ENCODE results near the gene STXBP5. TPM values are rescaled to one million over a fixed set of nuclear protein-coding genes. Genes with fewer than 3 reads are reported as not detected.
A peak's percentile ranks its signal among the peaks of the same experiment; 100 is the strongest.

The STXBP5 gene
- total RNA-seq, 1 experiment from 2014 or later, result 30.5 TPM

GRCh38 chr6:147282566-147282959 lies 78.3 kb downstream of the STXBP5 start:
- H3K27me3 ChIP-seq (ENCODE audit: low read length), result no peaks in the 10 kb centered on the region
- no peak overlapping the region for H3K4me2 ChIP-seq (ENCODE audit: low read depth, low read length, poor library complexity, severe bottlenecking)
- H3K36me3 ChIP-seq (ENCODE audit: insufficient read depth, low read length), result peaks cover 25% of the 10 kb centered on the region
- peaks cover 18% of the 10 kb centered on the region for H3K4me1 ChIP-seq (ENCODE audit: low read length)
- H3K79me2 ChIP-seq (ENCODE audit: low read length), result peaks cover 43% of the 10 kb centered on the region
- H2AFZ ChIP-seq (ENCODE audit: low read length), result no peak overlapping the region
- no peak overlapping the region for H3K27ac ChIP-seq (ENCODE audit: low read length)
- no peak for DNase-seq
- H3K9me2 ChIP-seq (replicated peaks; ENCODE audit: insufficient read depth, low read length), result no peaks in the 10 kb centered on the region
- no peak overlapping the region for H3K4me3 ChIP-seq (ENCODE audit: low read length)
- no peaks in the 10 kb centered on the region for H3K9me3 ChIP-seq (ENCODE audit: low read length)
- no peaks in the 10 kb centered on the region for H4K20me1 ChIP-seq (ENCODE audit: insufficient read depth, low read depth, low read length)
- no peak overlapping the region for H3K9ac ChIP-seq (ENCODE audit: low read length)

GRCh38 chr6:147283460-147283859 lies 79.2 kb downstream of the STXBP5 start:
- DNase-seq, result no peak

GRCh38 chr6:147285087-147285855 lies 81.1 kb downstream of the STXBP5 start:
- Histone ChIP-seq H3K9me2 (replicated peaks; ENCODE audit: insufficient read depth, low read length) (no peaks in the 10 kb centered on the region), H4K20me1 (ENCODE audit: insufficient read depth, low read depth, low read length) (no peaks in the 10 kb centered on the region), H3K4me3 (ENCODE audit: low read length) (no peak overlapping the region), H3K27ac (ENCODE audit: low read length) (peak overlapping the region; percentile 43; the same call in 1 of the 2 replicates), H3K4me1 (ENCODE audit: low read length) (peaks cover 18% of the 10 kb centered on the region), H3K9ac (ENCODE audit: low read length) (no peak overlapping the region), H3K36me3 (ENCODE audit: insufficient read depth, low read length) (no peaks in the 10 kb centered on the region; the same call in 1 of the 2 replicates), H2AFZ (ENCODE audit: low read length) (peak overlapping the region; percentile 32; the same call in 1 of the 2 replicates), H3K9me3 (ENCODE audit: low read length) (no peaks in the 10 kb centered on the region), H3K27me3 (ENCODE audit: low read length) (no peaks in the 10 kb centered on the region), H3K79me2 (ENCODE audit: low read length) (peaks cover 34% of the 10 kb centered on the region), H3K4me2 (ENCODE audit: low read depth, low read length, poor library complexity, severe bottlenecking) (peak overlapping the region; percentile 22)
- DNase-seq, result peak; percentile 76

More at GRCh38 chr6:147283460-147283859, 79.2 kb downstream of the STXBP5 start:
- H3K27me3 ChIP-seq (ENCODE audit: low read length), result no peaks in the 10 kb centered on the region
- peaks cover 38% of the 10 kb centered on the region for H3K79me2 ChIP-seq (ENCODE audit: low read length)
- H3K4me2 ChIP-seq (ENCODE audit: low read depth, low read length, poor library complexity, severe bottlenecking), result no peak overlapping the region
- no peak overlapping the region for H2AFZ ChIP-seq (ENCODE audit: low read length)
- H3K36me3 ChIP-seq (ENCODE audit: insufficient read depth, low read length), result peaks cover 16% of the 10 kb centered on the region
- H3K4me3 ChIP-seq (ENCODE audit: low read length), result no peak overlapping the region
- H3K9me2 ChIP-seq (replicated peaks; ENCODE audit: insufficient read depth, low read length), result no peaks in the 10 kb centered on the region
- peaks cover 18% of the 10 kb centered on the region for H3K4me1 ChIP-seq (ENCODE audit: low read length)
- no peaks in the 10 kb centered on the region for H3K9me3 ChIP-seq (ENCODE audit: low read length)
- no peak overlapping the region for H3K27ac ChIP-seq (ENCODE audit: low read length)
- no peaks in the 10 kb centered on the region for H4K20me1 ChIP-seq (ENCODE audit: insufficient read depth, low read depth, low read length)
- no peak overlapping the region for H3K9ac ChIP-seq (ENCODE audit: low read length)

GRCh38 chr6:147287869-147288271 lies 83.7 kb downstream of the STXBP5 start:
- H3K4me1 ChIP-seq (ENCODE audit: low read length), result peaks cover 18% of the 10 kb centered on the region
- no peak overlapping the region for H3K4me2 ChIP-seq (ENCODE audit: low read depth, low read length, poor library complexity, severe bottlenecking)
- no peaks in the 10 kb centered on the region for H4K20me1 ChIP-seq (ENCODE audit: insufficient read depth, low read depth, low read length)
- no peak overlapping the region for H3K4me3 ChIP-seq (ENCODE audit: low read length)
- no peaks in the 10 kb centered on the region for H3K27me3 ChIP-seq (ENCODE audit: low read length)
- H3K9me3 ChIP-seq (ENCODE audit: low read length), result no peaks in the 10 kb centered on the region
- H2AFZ ChIP-seq (ENCODE audit: low read length), result no peak overlapping the region
- H3K79me2 ChIP-seq (ENCODE audit: low read length), result peaks cover 28% of the 10 kb centered on the region
- H3K9ac ChIP-seq (ENCODE audit: low read length), result no peak overlapping the region
- DNase-seq, result no peak
- peaks cover 8% of the 10 kb centered on the region for H3K36me3 ChIP-seq (ENCODE audit: insufficient read depth, low read length)
- no peaks in the 10 kb centered on the region for H3K9me2 ChIP-seq (replicated peaks; ENCODE audit: insufficient read depth, low read length)
- no peak overlapping the region for H3K27ac ChIP-seq (ENCODE audit: low read length)

DNA sequence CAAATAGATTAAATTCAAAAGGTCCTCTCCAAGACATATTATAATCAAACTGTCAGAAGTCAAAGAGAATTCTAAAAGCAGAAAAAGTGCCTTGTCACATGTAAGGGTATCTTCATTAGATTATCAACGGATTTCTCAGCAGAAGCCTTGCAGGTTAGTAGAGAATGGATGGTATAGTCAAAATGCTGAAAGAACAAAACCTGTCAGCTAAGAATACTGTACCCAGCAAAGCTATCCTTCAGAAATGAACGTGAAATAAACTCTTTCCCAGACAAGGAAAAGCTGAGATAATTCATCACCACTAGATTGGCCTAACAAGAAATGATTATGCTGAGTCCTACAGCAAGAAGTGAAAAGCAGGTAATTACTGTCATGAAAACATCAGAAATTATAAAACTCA lies 92.9 kb downstream of the STXBP5 start:
- no peak overlapping the region for H3K4me2 ChIP-seq (ENCODE audit: low read depth, low read length, poor library complexity, severe bottlenecking)
- H4K20me1 ChIP-seq (ENCODE audit: insufficient read depth, low read depth, low read length), result no peaks in the 10 kb centered on the region
- DNase-seq, result no peak
- H3K79me2 ChIP-seq (ENCODE audit: low read length), result 0 out of 2 replicates have a peak, but pooled peaks cover 5% of the 10 kb centered on the region
- no peaks in the 10 kb centered on the region for H3K4me1 ChIP-seq (ENCODE audit: low read length)
- peaks cover 49% of the 10 kb centered on the region for H3K36me3 ChIP-seq (ENCODE audit: insufficient read depth, low read length)
- H3K27ac ChIP-seq (ENCODE audit: low read length), result no peak overlapping the region
- no peak overlapping the region for H2AFZ ChIP-seq (ENCODE audit: low read length)
- peaks cover 10% of the 10 kb centered on the region for H3K9me3 ChIP-seq (ENCODE audit: low read length)
- no peaks in the 10 kb centered on the region for H3K9me2 ChIP-seq (replicated peaks; ENCODE audit: insufficient read depth, low read length)
- no peak overlapping the region for H3K9ac ChIP-seq (ENCODE audit: low read length)
- no peaks in the 10 kb centered on the region for H3K27me3 ChIP-seq (ENCODE audit: low read length)
- no peak overlapping the region for H3K4me3 ChIP-seq (ENCODE audit: low read length)

DNA sequence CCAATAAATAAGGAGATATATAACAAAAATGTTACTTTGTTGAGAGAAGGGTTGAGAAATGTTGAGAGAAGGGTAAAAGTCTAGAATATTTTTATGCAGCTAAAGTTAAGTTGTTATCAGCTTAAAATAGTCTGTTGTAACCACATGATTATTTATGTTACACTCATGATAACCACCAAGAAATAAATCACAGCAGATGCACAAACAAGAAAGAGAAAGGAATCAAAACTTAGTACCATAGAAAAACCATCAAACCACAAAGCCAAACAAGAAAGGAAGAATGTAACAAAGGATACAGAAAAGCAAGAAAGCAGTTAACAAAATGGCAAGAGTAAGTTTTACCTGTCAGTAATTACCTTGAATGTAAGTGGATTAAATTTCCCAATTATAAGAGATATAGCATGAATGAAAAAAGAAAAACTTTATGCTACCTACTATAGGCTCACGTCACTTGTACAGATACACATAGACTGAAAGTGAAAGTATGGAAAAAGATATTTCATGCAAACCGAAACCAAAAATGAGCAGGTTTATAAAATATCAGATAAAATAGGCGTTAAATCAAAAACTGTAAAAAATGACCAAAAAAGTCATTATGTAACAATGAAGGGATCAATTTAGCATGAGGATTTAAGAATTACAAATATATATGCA lies 93.6 kb downstream of the STXBP5 start:
- H3K36me3 ChIP-seq (ENCODE audit: insufficient read depth, low read length), result peaks cover 47% of the 10 kb centered on the region
- no peak for DNase-seq
- no peaks in the 10 kb centered on the region for H3K27me3 ChIP-seq (ENCODE audit: low read length)
- H3K9me3 ChIP-seq (ENCODE audit: low read length), result peaks cover 10% of the 10 kb centered on the region
- no peaks in the 10 kb centered on the region for H3K4me1 ChIP-seq (ENCODE audit: low read length)
- no peak overlapping the region for H3K27ac ChIP-seq (ENCODE audit: low read length)
- no peak overlapping the region for H3K4me3 ChIP-seq (ENCODE audit: low read length)
- H3K4me2 ChIP-seq (ENCODE audit: low read depth, low read length, poor library complexity, severe bottlenecking), result no peak overlapping the region
- H3K9ac ChIP-seq (ENCODE audit: low read length), result no peak overlapping the region
- no peak overlapping the region for H2AFZ ChIP-seq (ENCODE audit: low read length)
- 0 out of 2 replicates have a peak, but pooled peaks cover 5% of the 10 kb centered on the region for H3K79me2 ChIP-seq (ENCODE audit: low read length)
- H3K9me2 ChIP-seq (replicated peaks; ENCODE audit: insufficient read depth, low read length), result no peaks in the 10 kb centered on the region
- H4K20me1 ChIP-seq (ENCODE audit: insufficient read depth, low read depth, low read length), result no peaks in the 10 kb centered on the region

- no peaks in the 10 kb centered on the region for H4K20me1 ChIP-seq (ENCODE audit: insufficient read depth, low read depth, low read length)
- H3K27ac ChIP-seq (ENCODE audit: low read length), result no peak overlapping the region
- DNase-seq, result no peak
- no peaks in the 10 kb centered on the region for H3K4me1 ChIP-seq (ENCODE audit: low read length)
- H3K27me3 ChIP-seq (ENCODE audit: low read length), result no peaks in the 10 kb centered on the region
- H3K4me2 ChIP-seq (ENCODE audit: low read depth, low read length, poor library complexity, severe bottlenecking), result no peak overlapping the region
- no peaks in the 10 kb centered on the region for H3K79me2 ChIP-seq (ENCODE audit: low read length)
- peaks cover 10% of the 10 kb centered on the region for H3K9me3 ChIP-seq (ENCODE audit: low read length)
- H3K4me3 ChIP-seq (ENCODE audit: low read length), result no peak overlapping the region
- no peak overlapping the region for H2AFZ ChIP-seq (ENCODE audit: low read length)
- H3K36me3 ChIP-seq (ENCODE audit: insufficient read depth, low read length), result peaks cover 44% of the 10 kb centered on the region
- no peaks in the 10 kb centered on the region for H3K9me2 ChIP-seq (replicated peaks; ENCODE audit: insufficient read depth, low read length)
- H3K9ac ChIP-seq (ENCODE audit: low read length), result no peak overlapping the region
Measured at GRCh38 chr6:147298461-147298860, 94.2 kb downstream of the STXBP5 start.

- no peaks in the 10 kb centered on the region for H3K79me2 ChIP-seq (ENCODE audit: low read length)
Measured at GRCh38 chr6:147299035-147299434, 94.8 kb downstream of the STXBP5 start.

More at GRCh38 chr6:147299035-147299434, 94.8 kb downstream of the STXBP5 start:
- H3K9me3 ChIP-seq (ENCODE audit: low read length), result peaks cover 10% of the 10 kb centered on the region
- no peak overlapping the region for H3K4me3 ChIP-seq (ENCODE audit: low read length)
- no peak for DNase-seq
- H3K9ac ChIP-seq (ENCODE audit: low read length), result no peak overlapping the region
- peaks cover 44% of the 10 kb centered on the region for H3K36me3 ChIP-seq (ENCODE audit: insufficient read depth, low read length)
- no peak overlapping the region for H3K27ac ChIP-seq (ENCODE audit: low read length)
- H2AFZ ChIP-seq (ENCODE audit: low read length), result no peak overlapping the region
- no peaks in the 10 kb centered on the region for H3K4me1 ChIP-seq (ENCODE audit: low read length)
- no peak overlapping the region for H3K4me2 ChIP-seq (ENCODE audit: low read depth, low read length, poor library complexity, severe bottlenecking)
- H3K9me2 ChIP-seq (replicated peaks; ENCODE audit: insufficient read depth, low read length), result no peaks in the 10 kb centered on the region
- H4K20me1 ChIP-seq (ENCODE audit: insufficient read depth, low read depth, low read length), result no peaks in the 10 kb centered on the region
- no peaks in the 10 kb centered on the region for H3K27me3 ChIP-seq (ENCODE audit: low read length)

Data from Karpas-422 (cell line).